HG02610 (cell line): ENCODE measurements around the gene LRMDA.

Experiments used
- ATAC-seq: cut with Tn5 transposase; IDR thresholded peaks from one replicate; pipeline ENCODE4 v1.9.1; 2021; ENCODE audit warnings: mild to moderate bottlenecking, moderate library complexity; ENCODE audit not compliant: unreplicated experiment

LRMDA gene

GRCh38 chr10:75655791-75656451, 224.5 kb downstream of the LRMDA start:
- no peak for ATAC-seq

DNA sequence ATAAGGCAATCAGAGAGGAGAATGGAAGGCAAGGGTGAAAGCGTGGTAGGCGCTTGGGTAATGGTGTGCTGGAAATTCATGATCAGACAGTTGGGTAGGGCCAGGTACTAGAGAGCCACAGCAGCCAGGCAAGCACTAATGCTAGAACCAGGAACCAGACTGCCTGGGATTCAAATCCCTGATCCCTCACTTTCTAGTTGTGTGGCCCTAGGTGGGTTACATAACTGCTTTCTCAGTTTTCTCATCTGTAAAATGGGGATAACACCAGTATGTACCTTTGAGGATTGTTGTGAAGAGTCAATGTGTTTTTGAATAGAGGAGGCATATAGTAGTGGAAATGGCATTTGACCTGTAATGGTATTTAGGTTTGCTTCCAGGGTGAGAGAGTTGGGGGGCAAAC, 225.9 kb downstream of the LRMDA start:
- ATAC-seq: no peak

DNA sequence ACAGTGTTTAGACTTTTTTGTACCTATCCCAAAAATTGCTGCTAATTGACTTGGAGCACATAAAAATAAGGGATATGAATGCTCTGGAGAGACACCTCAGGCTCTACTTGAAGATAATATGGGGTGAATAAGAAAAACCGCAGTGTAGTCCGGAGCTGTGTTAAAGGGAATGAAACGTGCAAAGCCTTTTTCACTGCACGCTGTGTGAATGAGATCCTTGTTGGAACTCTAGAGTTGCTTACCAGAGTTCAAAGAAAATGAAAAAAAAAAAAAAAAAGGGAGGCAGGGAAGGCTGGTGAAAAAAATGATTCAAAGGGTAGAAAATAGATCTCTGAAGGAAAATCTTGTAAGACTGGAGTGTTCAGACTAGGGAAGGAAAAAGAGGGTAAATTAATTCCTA, 226.6 kb downstream of the LRMDA start:
- no peak for ATAC-seq

DNA sequence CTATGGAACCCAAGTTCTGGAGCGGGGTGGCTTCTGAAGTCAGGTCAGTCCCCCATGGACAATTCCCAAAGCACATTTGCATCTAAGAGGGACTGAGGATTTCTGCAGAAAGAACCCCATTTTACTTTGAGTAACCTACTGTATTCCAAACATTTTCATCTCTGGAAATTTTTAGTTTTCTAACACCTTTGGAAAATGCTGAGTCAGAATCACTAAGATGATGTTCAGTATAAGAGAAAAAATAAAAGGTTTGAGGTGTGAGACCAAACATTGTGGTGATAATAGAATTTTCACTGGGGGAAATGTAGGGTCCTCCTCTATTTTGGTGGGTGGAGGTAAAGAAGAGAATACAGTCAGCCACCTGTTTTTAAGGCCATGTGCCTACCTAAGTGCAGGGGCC, 227.1 kb downstream of the LRMDA start:
- ATAC-seq: no peak

- no peak for ATAC-seq
Measured at GRCh38 chr10:75658915-75659314, 227.5 kb downstream of the LRMDA start.

DNA sequence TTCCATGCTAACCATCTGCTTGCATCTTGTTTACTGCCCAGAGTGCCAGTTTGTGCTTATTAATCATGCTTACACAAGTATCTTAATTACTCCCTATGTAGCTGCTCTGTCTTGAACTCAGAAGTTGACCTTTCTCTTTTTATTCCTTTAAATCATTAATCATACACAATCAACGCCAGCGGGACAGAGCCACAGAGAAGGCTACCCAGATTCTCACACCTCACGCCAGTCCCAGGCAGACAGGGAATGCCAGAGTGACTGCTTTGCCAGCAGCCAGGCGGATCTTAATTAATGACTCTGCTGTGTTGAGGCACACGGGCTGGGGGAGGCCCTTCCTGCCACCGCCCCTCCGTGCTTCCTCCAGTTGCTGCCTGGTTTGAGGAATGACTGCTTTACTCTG, 229.4 kb downstream of the LRMDA start:
- no peak for ATAC-seq

DNA sequence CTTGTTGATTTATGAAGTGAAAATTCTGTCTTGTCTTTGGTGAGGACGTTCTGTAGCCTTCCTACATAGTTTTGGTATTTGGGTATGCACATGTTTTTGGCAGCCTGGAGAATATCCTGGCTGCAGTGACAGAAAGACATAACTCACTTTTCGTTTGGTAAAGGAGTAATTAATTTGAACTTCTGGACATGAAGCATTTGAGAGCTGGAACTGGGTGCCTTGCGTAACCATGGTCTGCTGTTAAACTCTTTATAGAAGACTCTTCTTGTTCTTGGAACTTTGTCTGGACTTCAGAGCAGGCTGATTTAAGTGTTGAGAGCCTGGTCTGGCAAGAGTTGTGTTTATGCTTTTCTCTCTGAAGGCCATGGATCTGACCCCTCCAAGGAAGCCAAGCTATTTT, 231.3 kb downstream of the LRMDA start:
- no peak for ATAC-seq

DNA sequence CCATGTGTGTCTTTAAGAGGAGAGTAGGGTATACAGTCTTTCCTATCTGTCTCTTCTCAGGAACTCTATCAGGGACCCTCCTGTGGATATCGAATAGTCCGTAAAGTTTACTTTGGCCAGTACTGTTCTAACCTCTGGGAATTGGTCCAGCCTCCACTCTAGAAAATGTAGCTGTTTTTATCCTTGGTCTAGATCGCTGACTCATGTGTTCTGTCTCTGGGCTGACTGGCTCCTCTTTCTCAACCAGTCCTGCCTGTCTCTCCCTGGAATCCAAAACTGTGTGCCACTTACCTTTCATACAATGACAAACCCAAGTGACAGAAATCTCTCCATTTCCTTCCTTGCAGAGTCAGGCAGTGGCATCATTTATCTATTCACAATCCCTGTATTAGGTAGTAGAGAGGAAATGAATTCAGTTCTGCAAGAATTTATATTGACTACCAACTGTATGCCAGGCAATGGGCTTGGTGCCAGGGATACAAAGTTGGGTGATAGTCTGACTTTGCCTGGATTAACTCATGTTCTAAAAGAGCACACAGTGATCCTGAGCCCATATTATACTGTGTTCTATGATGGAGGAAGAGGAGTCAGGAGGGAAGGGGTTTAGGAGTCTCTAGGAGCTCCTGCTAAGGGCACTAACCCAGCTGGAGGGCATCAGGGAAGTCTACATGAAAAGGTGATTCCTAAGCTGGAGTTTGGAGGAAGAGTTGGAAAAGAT, 232.7 kb downstream of the LRMDA start:
- ATAC-seq: no peak

DNA sequence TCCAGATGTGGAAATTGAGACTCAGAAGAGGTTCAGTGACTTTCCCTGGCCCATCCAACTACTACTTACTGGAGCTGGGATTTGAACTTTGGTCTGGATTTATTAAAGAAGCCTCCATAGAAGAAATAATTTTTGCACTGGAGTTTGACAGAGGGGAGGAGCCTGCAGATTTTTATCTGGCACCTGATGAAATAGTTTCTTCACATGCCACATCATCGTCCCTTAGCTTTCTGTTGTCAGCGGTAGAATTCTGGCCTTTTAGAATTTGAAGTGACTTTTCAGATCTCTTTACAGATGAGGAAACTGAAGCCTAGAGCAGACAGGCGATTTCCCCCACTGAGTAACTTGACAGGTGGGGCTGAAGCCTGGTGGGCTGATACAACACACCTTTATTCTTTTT, 233.5 kb downstream of the LRMDA start:
- no peak for ATAC-seq

GRCh38 chr10:75665707-75666106, 234.3 kb downstream of the LRMDA start:
- no peak for ATAC-seq

GRCh38 chr10:75672111-75672671, 240.8 kb downstream of the LRMDA start:
- no peak for ATAC-seq

GRCh38 chr10:75672842-75673241, 241.4 kb downstream of the LRMDA start:
- no peak for ATAC-seq

GRCh38 chr10:75677541-75677940, 246.1 kb downstream of the LRMDA start:
- no peak for ATAC-seq

- no peak for ATAC-seq
Measured at GRCh38 chr10:75678527-75678926, 247.1 kb downstream of the LRMDA start.

DNA sequence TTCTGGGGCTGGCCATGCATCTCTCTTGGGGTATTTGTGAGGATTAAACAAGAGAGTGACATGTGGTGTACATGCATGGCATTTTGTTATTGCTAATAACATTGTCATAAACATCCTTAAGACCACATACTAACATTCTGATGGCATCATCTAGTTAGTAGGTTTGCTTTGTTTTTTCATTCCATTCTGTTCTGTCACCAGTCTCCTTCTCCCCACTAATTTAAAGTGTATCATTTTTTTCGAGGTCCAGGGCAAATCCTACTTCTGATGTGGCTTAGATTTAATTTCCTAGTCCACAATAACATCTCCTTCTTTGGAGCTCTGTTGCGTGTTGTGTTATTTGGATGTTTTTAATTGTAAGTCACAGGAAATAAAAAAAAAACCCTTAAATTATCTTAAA, 248.1 kb downstream of the LRMDA start:
- no peak for ATAC-seq

DNA sequence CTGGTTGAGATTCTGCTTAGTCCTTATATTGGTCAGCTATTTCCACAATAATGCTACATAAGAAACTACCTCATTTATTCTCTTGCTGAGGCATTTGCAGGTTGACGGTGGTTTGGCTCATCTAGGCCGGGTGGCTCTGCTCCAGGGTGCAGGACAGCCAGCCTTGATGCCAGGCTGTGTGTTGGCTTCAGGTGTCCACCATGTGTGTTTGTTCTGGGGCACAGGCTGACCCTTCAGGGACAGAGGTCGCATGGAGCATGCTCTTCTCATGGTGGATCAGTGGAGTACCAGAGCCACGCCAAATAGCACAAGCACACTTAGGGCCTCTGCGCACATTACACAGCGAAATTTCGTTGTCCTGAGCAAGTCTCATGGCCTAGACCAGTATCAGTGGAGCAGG, 249.9 kb downstream of the LRMDA start:
- ATAC-seq: no peak

- ATAC-seq: no peak
Measured at GRCh38 chr10:75682649-75683557, 251.5 kb downstream of the LRMDA start.

DNA sequence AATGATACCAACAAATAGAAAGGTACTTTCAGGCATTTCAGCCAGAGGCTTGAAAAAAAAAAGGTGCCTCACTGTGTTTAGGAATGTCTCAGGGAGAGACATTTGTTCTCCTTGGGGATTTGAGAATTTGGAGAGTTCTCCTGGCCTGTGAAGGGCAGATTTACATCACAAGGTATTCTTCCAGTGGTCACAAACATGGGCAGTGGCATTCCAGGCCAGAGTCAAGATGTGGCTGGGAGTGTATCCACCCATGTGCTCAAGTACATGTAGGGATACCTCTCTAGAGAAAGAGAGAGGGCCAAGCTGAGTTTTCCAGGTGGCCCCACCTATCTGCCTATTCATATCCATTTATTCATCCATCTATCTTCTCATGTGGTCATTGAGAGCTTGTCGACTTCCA, 253.8 kb downstream of the LRMDA start:
- ATAC-seq: no peak

- no peak for ATAC-seq
Measured at GRCh38 chr10:75688506-75689300, 257.3 kb downstream of the LRMDA start.

DNA sequence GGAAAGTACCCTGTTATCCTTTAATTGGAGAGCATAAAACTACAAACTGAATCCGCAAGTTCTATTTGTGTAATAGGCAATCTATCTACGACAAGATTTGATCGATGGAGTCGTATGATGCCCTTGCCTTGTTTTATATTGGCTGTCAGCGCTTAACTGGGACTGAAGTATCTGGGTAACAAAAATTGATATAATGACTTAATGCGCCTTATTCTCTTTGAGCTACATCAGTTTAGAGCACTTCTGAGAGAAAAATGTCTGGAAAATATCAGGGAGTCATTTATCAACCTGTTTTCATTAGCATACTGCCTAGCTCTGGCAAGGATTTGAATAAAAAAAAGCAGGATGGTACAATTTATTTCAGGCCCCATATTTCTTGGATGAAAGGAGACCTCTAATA, 262.1 kb downstream of the LRMDA start:
- ATAC-seq: no peak

GRCh38 chr10:75694269-75694668, 262.8 kb downstream of the LRMDA start:
- ATAC-seq: no peak
